Sigmoid colon (tissue), 7 donors: ENCODE data around the gene BCR. TPM values are rescaled to one million over a fixed set of nuclear protein-coding genes. Genes with fewer than 3 reads are reported as not detected.
"Not testable (repeated sequence)": the region's sequence is repeated elsewhere in the genome, so short reads cannot be mapped to it uniquely, and the experiment has no call there.

Experiments used
- DNase-seq: peaks from one replicate; pipeline ENCODE4 v3.0.0-alpha.2; 2019
- H3K27ac ChIP-seq, 4 donors: fragments of 200-600 bp; sonication (generic); one replicate each; pipeline ENCODE4 v1.5.1; 2016 to 2019; ENCODE audit warnings: mild to moderate bottlenecking in 1 of 4
- H3K27me3 ChIP-seq, 3 donors: fragments of 200-600 bp; sonication (generic); one replicate each; pipeline ENCODE4 v1.5.1; 2019; ENCODE audit warnings: mild to moderate bottlenecking in 1 of 3
- H3K36me3 ChIP-seq, 4 donors: fragments of 200-600 bp; sonication (generic); one replicate each; pipeline ENCODE4 v1.5.1; 2016 to 2019
- H3K4me1 ChIP-seq, 4 donors: fragments of 200-600 bp; sonication (generic); one replicate each; pipeline ENCODE4 v1.5.1; 2017 to 2019
- H3K4me3 ChIP-seq, 4 donors: fragments of 200-600 bp; sonication (generic); one replicate each; pipeline ENCODE4 v1.5.1; 2017 to 2019; ENCODE audit warnings: mild to moderate bottlenecking in 2 of 4, moderate library complexity in 1 of 4
- H3K9me3 ChIP-seq, 4 donors: fragments of 200-600 bp in 3 of 4; sonication (generic) in 3 of 4; one replicate each; pipeline versions ENCODE4 v1.5.1 to v1.6.1; 2013 to 2019
- EP300 ChIP-seq, 4 donors: sonication (generic); formaldehyde crosslinking; IDR thresholded peaks; one replicate each; pipeline ENCODE4 v1.6.1; 2017; ENCODE audit warnings: antibody characterized with exemption in 4 of 4
- POLR2A ChIP-seq, 2 donors: fragments of 450-650 bp; IDR thresholded peaks; one replicate each; pipeline ENCODE4 v1.6.1; 2016; ENCODE audit warnings: antibody characterized with exemption in 2 of 2, mild to moderate bottlenecking in 2 of 2, moderate library complexity in 2 of 2
- POLR2AphosphoS5 ChIP-seq, 4 donors: sonication (generic); formaldehyde crosslinking; IDR thresholded peaks; one replicate each; pipeline ENCODE4 v1.6.1; 2017; ENCODE audit warnings: antibody characterized with exemption in 4 of 4
- WGBS, 2 donors: extraction: QIAGEN DNeasy Blood & Tissue Kit; methylation state at CpG; one replicate each; pipeline ENCODE4 v1.1.7; 2013; 5-methylcytosine and 5-hydroxymethylcytosine counted together
- intact Hi-C: fragments of 100-400 bp; cut with DNase I; formaldehyde crosslinking; loops from one replicate; pipeline ENCODE4 v1.15.1; 2023
- polyA plus RNA-seq, 3 donors: library from polyadenylated mRNA; stranded (reverse); fragments of 200-250 nt; gene quantifications; one replicate each; pipeline ENCODE4 v1.2.3, GENCODE V29; 2013
- small RNA-seq, 3 donors: library from RNA; depleted of rRNA; stranded (forward); fragments of <200 nt; gene quantifications; one replicate each; pipeline ENCODE3, GENCODE V24; 2016
- total RNA-seq, 4 donors: library from RNA; depleted of rRNA; stranded (reverse); fragments of >200 nt; gene quantifications; one replicate each; pipeline ENCODE4 v1.1.0, GENCODE V29; 2016
- TF ChIP-seq, protein P1 (sequence below), 4 experiments: fragments of 450-650 bp in 3 of 4; fragments of 200-600 bp in 1 of 4; IDR thresholded peaks; one replicate each; pipeline ENCODE4 v1.5.1; 2016 to 2019; ENCODE audit warnings: antibody characterized with exemption in 4 of 4, mild to moderate bottlenecking in 3 of 4, moderate library complexity in 2 of 4
- donor health status: healthy with polysubstance abuse.
- donor health status: Bipolar disorder and iron deficiency.
- donor health status: healthy.

Gene BCR
- total and polyA plus RNA-seq, 7 donors, result 10.8 to 39.9 (median 17.5) TPM

DNA sequence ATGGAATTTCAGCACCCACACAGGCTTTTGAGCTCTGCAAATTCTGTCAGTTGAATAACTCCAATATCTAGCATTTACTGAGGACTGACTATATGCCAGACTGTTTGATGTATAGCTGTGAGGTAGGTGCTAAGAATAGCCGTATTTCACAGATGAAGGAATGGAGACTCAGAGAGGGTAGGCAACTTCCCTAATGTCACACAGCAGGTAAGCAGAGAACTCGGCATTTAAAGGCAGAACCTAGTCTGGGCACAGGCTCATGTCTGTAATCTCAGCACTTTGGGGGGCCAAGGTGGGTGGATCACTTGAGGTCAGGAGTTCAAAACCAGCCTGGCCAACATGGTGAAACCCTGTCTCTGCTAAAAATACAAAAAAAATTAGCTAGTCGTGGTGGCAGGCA, 184.1 kb downstream of the BCR start:
- no peak overlapping the region for H3K27ac ChIP-seq
- H3K9me3 ChIP-seq, result no peaks in the 10 kb centered on the region
- TF ChIP-seq POLR2A (IDR thresholded peaks at IDR 0.05) (no peak), POLR2AphosphoS5 (IDR thresholded peaks at IDR 0.05) (no peak), EP300 (IDR thresholded peaks at IDR 0.05) (no peak)
- intact Hi-C loops, result no loop called here
- no peaks in the 10 kb centered on the region for H3K36me3 ChIP-seq
- H3K4me1 ChIP-seq, result peaks cover 0 to 21% (median 0%) of the 10 kb centered on the region in 4 donors
- H3K27me3 ChIP-seq, result peaks cover 0 to 3% (median 0%) of the 10 kb centered on the region in 3 donors
- no peak overlapping the region for H3K4me3 ChIP-seq
- DNase-seq, result no peak
- 60 to 76% methylated on average over 3 of the region's 3 CpGs for WGBS, 2 donors

DNA sequence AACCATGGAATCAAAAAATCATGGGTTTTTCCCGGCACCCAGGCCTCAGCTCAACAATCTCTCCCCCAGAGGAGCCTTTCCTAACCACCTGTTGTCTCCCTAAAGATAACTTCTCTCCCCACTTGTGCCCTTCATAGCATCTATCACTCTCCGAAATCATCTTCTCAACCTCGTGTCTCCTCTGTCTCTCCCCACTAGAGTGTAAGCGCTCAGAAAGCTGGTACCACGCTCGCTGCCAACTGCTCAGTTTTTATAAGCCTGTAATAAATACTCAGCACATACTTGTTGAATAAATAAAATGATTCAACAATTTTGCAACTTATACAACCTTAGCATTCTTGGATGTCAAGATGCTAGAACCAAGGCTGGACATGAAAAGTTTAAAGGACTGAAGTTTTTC, 185.2 kb downstream of the BCR start:
- no peaks in the 10 kb centered on the region for H3K36me3 ChIP-seq
- intact Hi-C loops, result no loop called here
- peak overlapping the region in 1 of 4 donors; percentile 56 for H3K27ac ChIP-seq
- H3K9me3 ChIP-seq, result no peaks in the 10 kb centered on the region
- WGBS, 2 donors, result 53 to 79% methylated on average over 6 of the region's 6 CpGs
- no peak overlapping the region for H3K4me3 ChIP-seq
- H3K4me1 ChIP-seq, result peaks cover 0 to 21% (median 0%) of the 10 kb centered on the region in 4 donors
- DNase-seq, result no peak
- H3K27me3 ChIP-seq, result peaks cover 0 to 3% (median 0%) of the 10 kb centered on the region in 3 donors
- TF ChIP-seq POLR2AphosphoS5 (IDR thresholded peaks at IDR 0.05), result peak in 1 of 4 donors; percentile 22
- TF ChIP-seq, protein P1, sequence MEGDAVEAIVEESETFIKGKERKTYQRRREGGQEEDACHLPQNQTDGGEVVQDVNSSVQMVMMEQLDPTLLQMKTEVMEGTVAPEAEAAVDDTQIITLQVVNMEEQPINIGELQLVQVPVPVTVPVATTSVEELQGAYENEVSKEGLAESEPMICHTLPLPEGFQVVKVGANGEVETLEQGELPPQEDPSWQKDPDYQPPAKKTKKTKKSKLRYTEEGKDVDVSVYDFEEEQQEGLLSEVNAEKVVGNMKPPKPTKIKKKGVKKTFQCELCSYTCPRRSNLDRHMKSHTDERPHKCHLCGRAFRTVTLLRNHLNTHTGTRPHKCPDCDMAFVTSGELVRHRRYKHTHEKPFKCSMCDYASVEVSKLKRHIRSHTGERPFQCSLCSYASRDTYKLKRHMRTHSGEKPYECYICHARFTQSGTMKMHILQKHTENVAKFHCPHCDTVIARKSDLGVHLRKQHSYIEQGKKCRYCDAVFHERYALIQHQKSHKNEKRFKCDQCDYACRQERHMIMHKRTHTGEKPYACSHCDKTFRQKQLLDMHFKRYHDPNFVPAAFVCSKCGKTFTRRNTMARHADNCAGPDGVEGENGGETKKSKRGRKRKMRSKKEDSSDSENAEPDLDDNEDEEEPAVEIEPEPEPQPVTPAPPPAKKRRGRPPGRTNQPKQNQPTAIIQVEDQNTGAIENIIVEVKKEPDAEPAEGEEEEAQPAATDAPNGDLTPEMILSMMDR (IDR thresholded peaks at IDR 0.05), result no peak

DNA sequence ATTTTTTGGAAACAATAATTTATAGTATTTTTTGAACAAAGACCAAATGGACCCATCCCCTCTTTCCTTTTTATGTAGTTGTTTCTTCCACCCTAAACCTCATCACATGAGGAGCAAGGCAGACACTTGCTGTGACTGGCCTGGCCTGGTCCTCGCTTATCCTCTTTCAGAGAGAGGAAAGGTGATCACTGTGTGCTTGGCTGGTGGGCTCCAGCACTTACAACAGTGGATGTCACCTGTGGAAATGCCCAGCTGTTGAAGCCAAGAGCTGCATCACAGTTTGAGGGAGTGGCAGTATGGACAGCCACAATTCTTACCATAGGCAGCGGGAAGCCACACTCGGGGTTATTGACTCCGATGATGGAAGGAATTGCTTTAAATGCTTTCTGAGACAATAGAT, 185.7 kb downstream of the BCR start:
- WGBS, 2 donors, result 71 to 85% methylated on average over 4 of the region's 4 CpGs
- Histone ChIP-seq H3K4me1 (peaks cover 0 to 21% (median 0%) of the 10 kb centered on the region in 4 donors), H3K4me3 (no peak overlapping the region), H3K27ac (peak overlapping the region in 2 of 4 donors; percentile 39 to 56), H3K27me3 (peaks cover 0 to 3% (median 0%) of the 10 kb centered on the region in 3 donors), H3K36me3 (no peaks in the 10 kb centered on the region), H3K9me3 (no peaks in the 10 kb centered on the region)
- intact Hi-C loops, result no loop called here
- DNase-seq, result no peak
- TF ChIP-seq EP300 (IDR thresholded peaks at IDR 0.05) (no peak), POLR2AphosphoS5 (IDR thresholded peaks at IDR 0.05) (no peak), POLR2A (IDR thresholded peaks at IDR 0.05) (no peak)
- TF ChIP-seq, protein P1 (IDR thresholded peaks at IDR 0.05), result no peak

DNA sequence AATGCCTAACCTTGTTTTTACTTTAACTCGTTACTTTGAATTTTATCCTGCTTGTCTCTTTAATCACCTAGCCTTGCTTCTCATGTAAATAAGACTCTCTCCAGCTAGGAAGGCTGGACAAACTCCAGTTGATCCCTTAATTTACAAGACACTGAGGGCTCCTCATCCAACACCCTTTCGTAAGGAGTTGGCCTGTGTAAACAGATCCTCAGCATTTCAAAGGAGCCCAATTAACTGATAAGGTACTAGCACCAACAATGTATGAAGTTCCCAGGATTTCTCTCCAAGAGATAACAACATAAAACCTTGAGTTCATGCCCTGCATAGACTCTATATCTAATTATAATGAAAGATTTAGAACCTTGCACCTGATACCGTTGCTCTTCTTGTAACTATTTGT, 186.9 kb downstream of the BCR start:
- DNase-seq, H3K9me3 ChIP-seq, H3K4me3 ChIP-seq, H3K36me3 ChIP-seq, H3K27me3 ChIP-seq, intact Hi-C loops: not testable (repeated sequence)
- 11 to 40% methylated on average over 3 of the region's 3 CpGs for WGBS, 2 donors
- Histone ChIP-seq H3K4me1 (peaks cover 0 to 21% (median 0%) of the 10 kb centered on the region in 4 donors), H3K27ac (peak overlapping the region in 1 of 4 donors; percentile 56)

Small RNA genes lying within 50 kb of the gene (small RNA-seq; reads per million reads assigned to genes)
- gene BCRP8, result 0 reads per million in 3 donors
- gene RF00017, result 0 reads per million in 3 donors
- 0 reads per million in 3 donors for gene RF00066
- 0 reads per million in 3 donors for gene RN7SL263P

Other genes starting within 250 kb of the BCR start
- 10 to 100 TPM; 22.8 to 27.6 (median 24.9) TPM for gene GNAZ, start 110.0 kb upstream of the BCR start, total RNA-seq
- gene GNAZ, start 110.0 kb upstream of the BCR start, polyA plus RNA-seq, result 1 to 10 TPM in 1 of 3 donors, under 1 TPM in 2; under 0.01 to 2.6 (median 0.46) TPM
- gene RSPH14, start 38.5 kb upstream of the BCR start, total RNA-seq, result under 1 TPM in 2 of 4 donors, not detected in 2; 0.33 to 0.81 TPM
- gene RSPH14, start 38.5 kb upstream of the BCR start, polyA plus RNA-seq, result under 1 TPM in 1 of 3 donors, not detected in 2; 0.06 TPM
- 1 to 10 TPM; 2.1 to 5.3 (median 3.5) TPM for gene RAB36, start 35.0 kb upstream of the BCR start, total RNA-seq
- gene RAB36, start 35.0 kb upstream of the BCR start, polyA plus RNA-seq, result 1 to 10 TPM in 1 of 3 donors, under 1 TPM in 2; 0.23 to 1.5 (median 0.60) TPM